Fibroblast of skin of left biceps (primary cell): ENCODE results near the gene PDE4D.
A peak's percentile ranks its signal among the peaks of the same experiment; 100 is the strongest.
"Not testable (repeated sequence)": the region's sequence is repeated elsewhere in the genome, so short reads cannot be mapped to it uniquely, and the experiment has no call there.

Experiments used
- DNase-seq, 2 experiments: peaks; one replicate each; pipeline ENCODE4 v3.0.0-alpha.2; 2013; ENCODE audit warnings: low read depth in 2 of 2

The PDE4D gene

GRCh38 chr5:59332236-59332973 lies 561.1 kb downstream of the PDE4D start:
- no peak for DNase-seq

- no peak for DNase-seq
Measured at GRCh38 chr5:59330680-59331079, 562.8 kb downstream of the PDE4D start.

GRCh38 chr5:59328709-59329296 lies 564.7 kb downstream of the PDE4D start:
- peak; percentile 37 to 47 for DNase-seq

- DNase-seq, result no peak
Measured at GRCh38 chr5:59327191-59327980, 566.1 kb downstream of the PDE4D start.

GRCh38 chr5:59326596-59326995 lies 566.9 kb downstream of the PDE4D start:
- DNase-seq, result peak; percentile 47 to 56

GRCh38 chr5:59325070-59325469 lies 568.5 kb downstream of the PDE4D start:
- DNase-seq, result no peak

- no peak for DNase-seq
Measured at GRCh38 chr5:59322894-59323293, 570.6 kb downstream of the PDE4D start.

- no peak for DNase-seq
Measured at GRCh38 chr5:59322058-59322457, 571.5 kb downstream of the PDE4D start.

- DNase-seq, result no peak
Measured at GRCh38 chr5:59321642-59322041, 571.9 kb downstream of the PDE4D start.

GRCh38 chr5:59320420-59320819 lies 573.1 kb downstream of the PDE4D start:
- DNase-seq, result no peak

- DNase-seq, result no peak
Measured at GRCh38 chr5:59319250-59319649, 574.3 kb downstream of the PDE4D start.

- DNase-seq, result no peak
Measured at GRCh38 chr5:59317774-59318205, 575.7 kb downstream of the PDE4D start.

- no peak for DNase-seq
Measured at GRCh38 chr5:59317023-59317773, 576.3 kb downstream of the PDE4D start.

- DNase-seq, result no peak
Measured at GRCh38 chr5:59312223-59312622, 581.3 kb downstream of the PDE4D start.

- DNase-seq, result not testable (repeated sequence)
Measured at GRCh38 chr5:59308685-59309084, 584.8 kb downstream of the PDE4D start.

GRCh38 chr5:59303289-59303716 lies 590.2 kb downstream of the PDE4D start:
- DNase-seq, result not testable (repeated sequence)

- not testable (repeated sequence) for DNase-seq
Measured at GRCh38 chr5:59302509-59302908, 591.0 kb downstream of the PDE4D start.

- DNase-seq, result no peak
Measured at GRCh38 chr5:59301727-59302126, 591.8 kb downstream of the PDE4D start.

- DNase-seq, result no peak
Measured at GRCh38 chr5:59300930-59301329, 592.6 kb downstream of the PDE4D start.

GRCh38 chr5:59299006-59299405 lies 594.5 kb downstream of the PDE4D start:
- no peak for DNase-seq

- no peak for DNase-seq
Measured at GRCh38 chr5:59296317-59297264, 596.9 kb downstream of the PDE4D start.
